Sigmoid colon (tissue), 3 donors: ENCODE data around the gene GABRP.

ENCODE experiments used
- POLR2A ChIP-seq, 2 donors: fragments of 450-650 bp; IDR thresholded peaks; one replicate each; pipeline ENCODE4 v1.6.1; 2016; ENCODE audit warnings: antibody characterized with exemption in 2 of 2, mild to moderate bottlenecking in 2 of 2, moderate library complexity in 2 of 2
- TF ChIP-seq, protein P1 (sequence below), 4 experiments: fragments of 450-650 bp in 3 of 4; fragments of 200-600 bp in 1 of 4; IDR thresholded peaks; one replicate each; pipeline ENCODE4 v1.5.1; 2016 to 2019; ENCODE audit warnings: antibody characterized with exemption in 4 of 4, mild to moderate bottlenecking in 3 of 4, moderate library complexity in 2 of 4

DNA sequence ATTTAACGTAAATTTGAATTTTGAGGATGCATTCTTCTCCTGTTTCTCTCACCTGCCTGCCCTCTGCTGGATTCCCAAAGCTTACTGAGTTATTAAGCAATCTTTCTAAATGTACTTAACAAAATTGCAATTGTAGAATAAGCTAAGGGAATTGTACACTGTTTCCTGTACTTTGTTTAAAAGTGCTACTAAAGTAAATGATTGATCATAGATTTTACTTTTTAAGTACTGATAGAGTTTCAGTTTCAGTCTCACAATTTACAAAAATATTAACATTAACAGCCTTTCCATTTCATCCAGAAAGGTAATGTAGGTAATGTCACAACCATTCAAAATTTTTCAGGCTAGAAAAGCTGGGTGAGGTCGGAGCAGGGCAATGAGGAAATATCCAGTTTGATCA, 73.5 kb downstream of the GABRP start:
- TF ChIP-seq, protein P1, sequence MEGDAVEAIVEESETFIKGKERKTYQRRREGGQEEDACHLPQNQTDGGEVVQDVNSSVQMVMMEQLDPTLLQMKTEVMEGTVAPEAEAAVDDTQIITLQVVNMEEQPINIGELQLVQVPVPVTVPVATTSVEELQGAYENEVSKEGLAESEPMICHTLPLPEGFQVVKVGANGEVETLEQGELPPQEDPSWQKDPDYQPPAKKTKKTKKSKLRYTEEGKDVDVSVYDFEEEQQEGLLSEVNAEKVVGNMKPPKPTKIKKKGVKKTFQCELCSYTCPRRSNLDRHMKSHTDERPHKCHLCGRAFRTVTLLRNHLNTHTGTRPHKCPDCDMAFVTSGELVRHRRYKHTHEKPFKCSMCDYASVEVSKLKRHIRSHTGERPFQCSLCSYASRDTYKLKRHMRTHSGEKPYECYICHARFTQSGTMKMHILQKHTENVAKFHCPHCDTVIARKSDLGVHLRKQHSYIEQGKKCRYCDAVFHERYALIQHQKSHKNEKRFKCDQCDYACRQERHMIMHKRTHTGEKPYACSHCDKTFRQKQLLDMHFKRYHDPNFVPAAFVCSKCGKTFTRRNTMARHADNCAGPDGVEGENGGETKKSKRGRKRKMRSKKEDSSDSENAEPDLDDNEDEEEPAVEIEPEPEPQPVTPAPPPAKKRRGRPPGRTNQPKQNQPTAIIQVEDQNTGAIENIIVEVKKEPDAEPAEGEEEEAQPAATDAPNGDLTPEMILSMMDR (IDR thresholded peaks at IDR 0.05) = no peak
- TF ChIP-seq POLR2A (IDR thresholded peaks at IDR 0.05) = no peak
